ENCODE data around the gene PTN. TPM values are rescaled to one million over a fixed set of nuclear protein-coding genes. Genes with fewer than 3 reads are reported as not detected.

PTN gene
- total RNA-seq, 1 experiment from 2014 or later = 0.13 TPM

- H3K36me3 ChIP-seq (ENCODE audit: control insufficient read depth, insufficient read depth, low read length) = no peaks in the 10 kb centered on the region
- no peak overlapping the region for H3K27ac ChIP-seq (ENCODE audit: low read length)
- BruUV-seq (replicated peaks) = no TSS peak
- no peaks in the 10 kb centered on the region for H3K9me3 ChIP-seq (ENCODE audit: control insufficient read depth, insufficient read depth, low read depth, low read length)
- TF ChIP-seq POLR2AphosphoS5 (IDR thresholded peaks at IDR 0.05; ENCODE audit: low read depth, low read length) (no peak), SIN3A (IDR thresholded peaks at IDR 0.05; ENCODE audit: borderline replicate concordance, insufficient read depth, low read depth, low read length) (no peak), TCF7L2 (IDR thresholded peaks at IDR 0.05; ENCODE audit: low read depth, low read length) (no peak), REST (IDR thresholded peaks at IDR 0.05; ENCODE audit: insufficient read depth in 1 of 2, low read depth in 2 of 2, low read length in 1 of 2) (no peak)
- TF ChIP-seq, protein P1, sequence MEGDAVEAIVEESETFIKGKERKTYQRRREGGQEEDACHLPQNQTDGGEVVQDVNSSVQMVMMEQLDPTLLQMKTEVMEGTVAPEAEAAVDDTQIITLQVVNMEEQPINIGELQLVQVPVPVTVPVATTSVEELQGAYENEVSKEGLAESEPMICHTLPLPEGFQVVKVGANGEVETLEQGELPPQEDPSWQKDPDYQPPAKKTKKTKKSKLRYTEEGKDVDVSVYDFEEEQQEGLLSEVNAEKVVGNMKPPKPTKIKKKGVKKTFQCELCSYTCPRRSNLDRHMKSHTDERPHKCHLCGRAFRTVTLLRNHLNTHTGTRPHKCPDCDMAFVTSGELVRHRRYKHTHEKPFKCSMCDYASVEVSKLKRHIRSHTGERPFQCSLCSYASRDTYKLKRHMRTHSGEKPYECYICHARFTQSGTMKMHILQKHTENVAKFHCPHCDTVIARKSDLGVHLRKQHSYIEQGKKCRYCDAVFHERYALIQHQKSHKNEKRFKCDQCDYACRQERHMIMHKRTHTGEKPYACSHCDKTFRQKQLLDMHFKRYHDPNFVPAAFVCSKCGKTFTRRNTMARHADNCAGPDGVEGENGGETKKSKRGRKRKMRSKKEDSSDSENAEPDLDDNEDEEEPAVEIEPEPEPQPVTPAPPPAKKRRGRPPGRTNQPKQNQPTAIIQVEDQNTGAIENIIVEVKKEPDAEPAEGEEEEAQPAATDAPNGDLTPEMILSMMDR (IDR thresholded peaks at IDR 0.05) = no peak
- no peak for ATAC-seq
- H3K27me3 ChIP-seq (ENCODE audit: control insufficient read depth, insufficient read depth, low read length) = no peaks in the 10 kb centered on the region
- H3K4me3 ChIP-seq (ENCODE audit: low read depth in 2 of 2, low read length in 2 of 2) = no peak overlapping the region
- DNase-seq (ENCODE audit: low read depth, low spot score) = no peak
- ChIA-PET CTCF (no interaction called here), POLR2A (no interaction called here)
- intact Hi-C loops (cut with micrococcal nuclease; ENCODE audit: unreplicated experiment) = no loop called here
- in situ Hi-C loops (cut with HindIII; ENCODE audit: low pct_unique_long_range_greater_than_20kb, low sequenced_read_pairs) = no loop called here
- H3K4me1 ChIP-seq (ENCODE audit: control insufficient read depth, insufficient read depth, low read length) = no peaks in the 10 kb centered on the region
Measured at GRCh38 chr7:137295739-137296324, 47.7 kb downstream of the PTN start.

- Histone ChIP-seq H3K36me3 (ENCODE audit: control insufficient read depth, insufficient read depth, low read length) (no peaks in the 10 kb centered on the region), H3K4me1 (ENCODE audit: control insufficient read depth, insufficient read depth, low read length) (no peaks in the 10 kb centered on the region), H3K27ac (ENCODE audit: low read length) (no peak overlapping the region), H3K27me3 (ENCODE audit: control insufficient read depth, insufficient read depth, low read length) (no peaks in the 10 kb centered on the region), H3K4me3 (ENCODE audit: low read depth in 2 of 2, low read length in 2 of 2) (no peak overlapping the region), H3K9me3 (ENCODE audit: control insufficient read depth, insufficient read depth, low read depth, low read length) (no peaks in the 10 kb centered on the region)
- ChIA-PET CTCF (no interaction called here), POLR2A (no interaction called here)
- DNase-seq (ENCODE audit: low read depth, low spot score) (no peak), ATAC-seq (no peak)
- intact Hi-C loops (cut with micrococcal nuclease; ENCODE audit: unreplicated experiment) (no loop called here), in situ Hi-C loops (cut with HindIII; ENCODE audit: low pct_unique_long_range_greater_than_20kb, low sequenced_read_pairs) (no loop called here)
- TF ChIP-seq SIN3A (IDR thresholded peaks at IDR 0.05; ENCODE audit: borderline replicate concordance, insufficient read depth, low read depth, low read length) (no peak), POLR2AphosphoS5 (IDR thresholded peaks at IDR 0.05; ENCODE audit: low read depth, low read length) (no peak), TCF7L2 (IDR thresholded peaks at IDR 0.05; ENCODE audit: low read depth, low read length) (no peak)
- TF ChIP-seq, protein P1 (IDR thresholded peaks at IDR 0.05) = no peak
- BruUV-seq (replicated peaks) = no TSS peak
Measured at GRCh38 chr7:137289101-137289500, 54.4 kb downstream of the PTN start.

Data from Panc1 (cell line).